Head of caudate nucleus (tissue), 42 donors: ENCODE data around the gene PROSER3.
A peak's percentile ranks its signal among the peaks of the same experiment; 100 is the strongest.

Source experiments
- DNase-seq, 42 donors: peaks; one replicate each; pipeline versions ENCODE4 v3.0.0 to v3.0.0-alpha.2; 2020 to 2021; ENCODE audit warnings: mixed read lengths in 7 of 42
- intact Hi-C: fragments of 100-400 bp; cut with DNase I; formaldehyde crosslinking; loops from one replicate; pipeline ENCODE4 v1.15.0; 2022

PROSER3 gene

GRCh38 chr19:35796645-35797542 is 38.9 kb downstream of the PROSER3 start:
- no peak for DNase-seq
- intact Hi-C loops, result no loop called here

- peak in 34 of 42 donors; percentile 18 to 74 (median 51) for DNase-seq
- intact Hi-C loops, result no loop called here
Observed at GRCh38 chr19:35797663-35798062, 39.7 kb downstream of the PROSER3 start.

- intact Hi-C loops, result no loop called here
- DNase-seq, result no peak
Observed at GRCh38 chr19:35801828-35802227, 43.9 kb downstream of the PROSER3 start.

GRCh38 chr19:35805526-35806102 is 47.6 kb downstream of the PROSER3 start:
- DNase-seq, result no peak
- intact Hi-C loops, result no loop called here

GRCh38 chr19:35806597-35806996 is 48.6 kb downstream of the PROSER3 start:
- DNase-seq, result no peak
- intact Hi-C loops, result no loop called here

GRCh38 chr19:35807633-35808032 is 49.7 kb downstream of the PROSER3 start:
- intact Hi-C loops, result no loop called here

GRCh38 chr19:35811317-35812219 is 53.6 kb downstream of the PROSER3 start:
- DNase-seq, result no peak
- intact Hi-C loops, result no loop called here

More at GRCh38 chr19:35807633-35808032, 49.7 kb downstream of the PROSER3 start:
- no peak for DNase-seq

- intact Hi-C loops, result no loop called here
- no peak for DNase-seq
Observed at GRCh38 chr19:35812220-35813042, 54.5 kb downstream of the PROSER3 start, which contains the start of gene PRODH2. Gene PRODH2, minus strand, starts transcription at chr19:35812845. Its CDS starts 40 bp downstream, at chr19:35812805.

- no peak for DNase-seq
- intact Hi-C loops, result no loop called here
Observed at GRCh38 chr19:35813043-35813890, 55.3 kb downstream of the PROSER3 start.

- intact Hi-C loops, result no loop called here
- DNase-seq, result no peak
Observed at GRCh38 chr19:35816262-35816661, 58.3 kb downstream of the PROSER3 start.

GRCh38 chr19:35816846-35817245 is 58.9 kb downstream of the PROSER3 start:
- intact Hi-C loops, result no loop called here
- DNase-seq, result no peak

- no peak for DNase-seq
- intact Hi-C loops, result no loop called here
Observed at GRCh38 chr19:35818445-35818844, 60.5 kb downstream of the PROSER3 start.
